Measurements from ENCODE around the gene COL18A1.

- TF ChIP-seq, protein P1, sequence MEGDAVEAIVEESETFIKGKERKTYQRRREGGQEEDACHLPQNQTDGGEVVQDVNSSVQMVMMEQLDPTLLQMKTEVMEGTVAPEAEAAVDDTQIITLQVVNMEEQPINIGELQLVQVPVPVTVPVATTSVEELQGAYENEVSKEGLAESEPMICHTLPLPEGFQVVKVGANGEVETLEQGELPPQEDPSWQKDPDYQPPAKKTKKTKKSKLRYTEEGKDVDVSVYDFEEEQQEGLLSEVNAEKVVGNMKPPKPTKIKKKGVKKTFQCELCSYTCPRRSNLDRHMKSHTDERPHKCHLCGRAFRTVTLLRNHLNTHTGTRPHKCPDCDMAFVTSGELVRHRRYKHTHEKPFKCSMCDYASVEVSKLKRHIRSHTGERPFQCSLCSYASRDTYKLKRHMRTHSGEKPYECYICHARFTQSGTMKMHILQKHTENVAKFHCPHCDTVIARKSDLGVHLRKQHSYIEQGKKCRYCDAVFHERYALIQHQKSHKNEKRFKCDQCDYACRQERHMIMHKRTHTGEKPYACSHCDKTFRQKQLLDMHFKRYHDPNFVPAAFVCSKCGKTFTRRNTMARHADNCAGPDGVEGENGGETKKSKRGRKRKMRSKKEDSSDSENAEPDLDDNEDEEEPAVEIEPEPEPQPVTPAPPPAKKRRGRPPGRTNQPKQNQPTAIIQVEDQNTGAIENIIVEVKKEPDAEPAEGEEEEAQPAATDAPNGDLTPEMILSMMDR (conservative IDR thresholded peaks at IDR 0.05; ENCODE audit: low read depth, low read length): no peak
- TF ChIP-seq EZH2phosphoT487 (IDR thresholded peaks at IDR 0.05; ENCODE audit: borderline replicate concordance, low read length): no peak
- no peak for TF ChIP-seq EZH2 (IDR thresholded peaks at IDR 0.05; ENCODE audit: low read length, unreplicated experiment)
Observed at GRCh38 chr21:45454060-45454925, 49.3 kb downstream of the COL18A1 start.
